GM12865 (cell line): ENCODE results near the gene OGFOD1.

Source experiments
- DNase-seq: peaks from one replicate; pipeline ENCODE4 v3.0.0; 2010; ENCODE audit warnings: low read depth
- H3K4me3 ChIP-seq: 2 replicates; pipeline ENCODE4 v1.5.1; 2011; ENCODE audit warnings: mild to moderate bottlenecking, low read depth, low read length, control low read depth
- TF ChIP-seq, protein P1 (sequence below): IDR thresholded peaks from 2 replicates; pipeline ENCODE4 v1.5.1; 2011; ENCODE audit warnings: low read length, control low read depth, low read depth, inconsistent platforms; ENCODE audit not compliant: insufficient read depth; ENCODE audit errors: missing control alignments

Gene OGFOD1

DNA sequence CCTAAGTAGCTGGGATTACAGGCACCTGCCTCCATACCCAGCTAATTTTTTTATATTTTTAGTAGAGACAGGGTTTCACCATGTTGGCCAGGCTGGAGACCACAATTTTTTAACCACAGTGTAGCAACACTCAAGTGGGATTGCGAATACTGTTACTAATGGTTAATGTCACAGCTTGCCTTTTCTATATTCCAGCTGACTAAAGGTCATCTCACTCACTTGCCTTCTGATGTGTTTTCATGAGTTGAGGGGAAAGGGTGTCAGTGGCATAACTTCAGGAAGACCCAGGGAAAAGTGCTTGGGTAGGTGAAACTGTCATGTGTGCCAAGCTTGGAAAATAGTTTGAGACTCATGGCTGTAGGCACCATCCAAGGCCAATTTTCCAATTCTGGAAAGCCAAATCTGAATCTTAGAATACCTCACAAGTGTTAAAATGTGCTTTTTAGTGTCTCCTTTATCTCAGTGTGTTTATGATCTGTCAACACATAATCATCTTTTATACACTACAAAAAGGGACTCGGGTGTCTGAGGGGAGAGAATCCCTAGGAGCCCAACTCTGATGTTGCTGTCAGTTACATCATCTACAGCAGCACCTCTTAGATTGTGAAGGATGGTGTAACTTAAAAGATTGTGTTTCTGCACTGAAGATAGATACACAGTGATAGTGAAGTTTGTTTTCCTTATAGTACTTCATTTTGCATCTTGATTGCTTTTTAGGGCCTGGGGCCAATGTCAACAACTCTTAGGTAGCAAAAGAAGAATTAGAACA, 27.1 kb downstream of the OGFOD1 start:
- TF ChIP-seq, protein P1, sequence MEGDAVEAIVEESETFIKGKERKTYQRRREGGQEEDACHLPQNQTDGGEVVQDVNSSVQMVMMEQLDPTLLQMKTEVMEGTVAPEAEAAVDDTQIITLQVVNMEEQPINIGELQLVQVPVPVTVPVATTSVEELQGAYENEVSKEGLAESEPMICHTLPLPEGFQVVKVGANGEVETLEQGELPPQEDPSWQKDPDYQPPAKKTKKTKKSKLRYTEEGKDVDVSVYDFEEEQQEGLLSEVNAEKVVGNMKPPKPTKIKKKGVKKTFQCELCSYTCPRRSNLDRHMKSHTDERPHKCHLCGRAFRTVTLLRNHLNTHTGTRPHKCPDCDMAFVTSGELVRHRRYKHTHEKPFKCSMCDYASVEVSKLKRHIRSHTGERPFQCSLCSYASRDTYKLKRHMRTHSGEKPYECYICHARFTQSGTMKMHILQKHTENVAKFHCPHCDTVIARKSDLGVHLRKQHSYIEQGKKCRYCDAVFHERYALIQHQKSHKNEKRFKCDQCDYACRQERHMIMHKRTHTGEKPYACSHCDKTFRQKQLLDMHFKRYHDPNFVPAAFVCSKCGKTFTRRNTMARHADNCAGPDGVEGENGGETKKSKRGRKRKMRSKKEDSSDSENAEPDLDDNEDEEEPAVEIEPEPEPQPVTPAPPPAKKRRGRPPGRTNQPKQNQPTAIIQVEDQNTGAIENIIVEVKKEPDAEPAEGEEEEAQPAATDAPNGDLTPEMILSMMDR, result no peak
- no peak for DNase-seq
- H3K4me3 ChIP-seq, result no peak overlapping the region

DNA sequence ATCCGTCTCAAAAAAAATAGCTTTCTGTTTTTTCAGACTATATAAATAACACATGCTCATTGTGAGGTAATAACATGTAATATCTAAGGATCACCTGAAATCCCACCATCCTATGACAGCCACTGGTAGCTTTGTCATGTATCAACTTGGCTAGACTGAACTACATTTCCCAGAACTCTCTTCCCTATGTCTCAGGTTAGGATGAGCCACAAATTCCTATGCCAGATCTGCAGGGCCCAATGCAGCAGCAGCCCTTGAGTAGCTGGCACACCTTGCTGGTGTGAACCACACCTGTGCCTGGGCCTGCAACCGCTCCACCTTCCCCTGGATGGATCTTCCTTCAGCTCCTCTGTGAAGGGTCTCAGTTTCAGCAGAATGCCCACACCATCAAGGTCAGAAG, 28.1 kb downstream of the OGFOD1 start:
- TF ChIP-seq, protein P1, result no peak

DNA sequence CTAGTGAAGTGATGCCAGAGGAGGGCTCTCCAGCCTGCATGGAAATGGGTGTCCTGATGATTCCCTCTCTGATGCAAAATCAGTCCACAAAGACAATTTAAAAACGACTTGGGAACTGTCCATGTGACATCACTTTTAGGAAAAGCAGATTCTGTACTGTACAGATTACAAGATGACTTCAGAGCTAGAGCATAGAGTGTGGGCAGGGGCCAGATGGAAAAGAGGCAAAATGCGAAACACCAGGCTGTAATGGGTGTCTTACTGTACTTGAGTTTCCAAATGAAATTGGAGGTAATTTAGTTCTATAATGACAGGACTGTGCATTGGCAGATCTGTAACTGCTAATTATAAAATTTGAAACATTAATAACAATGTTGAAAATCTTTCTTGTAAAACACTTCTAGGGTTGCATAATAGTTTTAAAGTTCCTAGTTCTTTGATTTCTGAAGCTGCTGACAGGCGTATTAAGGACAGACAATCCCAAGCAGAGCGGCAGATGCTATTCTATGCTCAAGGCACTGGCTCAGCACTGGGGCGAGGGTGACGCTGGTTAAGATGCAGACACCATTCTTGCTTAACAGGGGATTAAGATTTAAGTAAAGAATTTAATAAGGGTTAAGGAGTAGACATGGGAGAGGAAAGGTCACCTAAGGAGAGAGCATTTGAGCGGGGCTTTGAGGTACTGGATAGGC, 29.6 kb downstream of the OGFOD1 start:
- TF ChIP-seq, protein P1, result no peak
- H3K4me3 ChIP-seq, result no peak overlapping the region
- no peak for DNase-seq

More for the DNA sequence above, 28.1 kb downstream of the OGFOD1 start:
- DNase-seq, result no peak
- H3K4me3 ChIP-seq, result no peak overlapping the region

DNA sequence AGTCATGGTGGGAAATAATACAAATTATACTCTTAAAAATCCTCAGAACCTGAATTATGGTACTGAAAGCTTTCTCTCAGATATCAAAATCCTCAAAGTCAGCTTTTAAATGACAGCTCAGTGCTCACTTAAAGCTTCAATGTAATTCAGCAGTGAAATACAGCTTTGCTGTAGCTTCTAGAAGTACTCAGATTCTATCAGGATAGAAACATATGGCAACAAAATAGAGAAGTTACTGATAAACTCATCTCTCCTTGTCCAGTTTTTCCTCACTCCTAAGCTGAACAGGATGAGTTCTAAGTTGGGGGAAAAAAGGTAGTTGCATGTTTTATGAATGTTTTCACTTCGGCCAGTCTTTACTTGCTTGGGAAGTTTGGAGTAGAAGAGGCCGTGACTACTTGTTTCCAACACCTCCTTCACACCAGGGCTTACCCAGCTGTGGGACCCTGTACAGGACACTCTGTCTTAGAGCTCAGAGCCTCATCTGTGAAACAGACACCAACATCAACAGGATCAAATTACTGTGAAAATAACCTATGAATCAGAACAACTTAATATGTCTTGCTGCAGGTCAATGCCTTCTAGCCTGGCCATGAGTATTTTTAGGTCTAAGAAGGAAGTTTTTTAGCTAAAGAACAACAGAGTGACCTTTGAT, 30.2 kb downstream of the OGFOD1 start:
- no peak overlapping the region for H3K4me3 ChIP-seq
- no peak for DNase-seq
- TF ChIP-seq, protein P1, result no peak

DNA sequence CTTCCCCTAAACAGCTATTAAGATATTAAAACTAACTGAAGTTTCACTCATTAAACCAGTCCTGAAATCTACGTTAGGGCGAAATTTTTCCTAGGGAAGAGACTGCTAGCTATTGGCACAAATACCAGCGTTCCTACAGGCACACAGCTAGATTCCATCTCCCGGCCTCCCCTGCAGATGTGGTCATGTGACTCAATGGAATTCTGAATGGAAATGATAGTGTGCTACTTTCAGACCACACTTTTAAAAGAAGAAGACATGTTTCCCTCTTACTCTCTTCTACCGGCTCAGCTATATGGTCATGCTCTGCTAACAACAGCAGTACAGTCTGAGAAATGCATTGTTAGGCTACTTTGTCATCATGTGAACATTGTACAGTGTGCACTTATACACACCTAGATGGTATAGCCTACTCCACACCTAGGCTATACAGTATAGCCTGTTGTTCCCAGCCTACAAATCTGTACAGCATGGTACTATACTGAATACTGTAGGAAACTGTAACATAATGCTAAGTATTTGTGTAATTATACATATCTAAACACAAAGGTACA, 31.4 kb downstream of the OGFOD1 start:
- no peak for DNase-seq
- H3K4me3 ChIP-seq, result no peak overlapping the region
- TF ChIP-seq, protein P1, result no peak

DNA sequence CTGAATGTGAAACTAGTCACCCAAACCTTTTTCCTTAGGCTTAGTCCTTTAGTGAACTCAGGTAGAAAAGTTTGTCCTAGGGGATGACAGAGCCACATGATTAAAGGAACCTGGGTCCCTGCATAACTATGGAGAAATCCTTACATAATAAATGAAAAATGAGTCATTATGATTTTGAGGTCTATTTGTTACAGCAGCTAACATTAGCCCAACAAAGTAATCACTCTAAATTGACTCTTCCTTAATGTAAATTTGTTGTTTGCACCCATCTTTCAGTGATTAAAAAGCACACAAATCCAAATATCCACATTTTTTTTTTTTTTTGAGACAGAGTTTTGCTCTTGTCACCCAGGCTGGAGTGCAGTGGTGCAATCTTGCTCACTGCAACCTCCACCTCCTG, 32.0 kb downstream of the OGFOD1 start:
- DNase-seq, result no peak
- TF ChIP-seq, protein P1, result no peak
- H3K4me3 ChIP-seq, result no peak overlapping the region
